MCF 10A (cell line): ENCODE results near the gene MAT1A. TPM values are rescaled to one million over a fixed set of nuclear protein-coding genes. Genes with fewer than 3 reads are reported as not detected.

Experiments used
- BruUV-seq: library from RNA; stranded (reverse); fragments of 400-500 nt; replicated peaks from 2 replicates; lab custom pipeline; 2021; lab: Mats Ljungman, UMichigan
- CTCF ChIA-PET: fragments of 300-600 bp; sonication (Branson Sonifier 250); formaldehyde crosslinking; extraction: SDS; loops from one replicate; lab custom pipeline; 2021; ENCODE audit warnings: antibody characterized with exemption, inconsistent platforms; lab: Yijun Ruan, JAX
- POLR2A ChIA-PET: fragments of 300-600, 350-650 bp; sonication (Branson Sonifier 250); formaldehyde crosslinking; extraction: SDS; loops from one replicate; lab custom pipeline; 2020; ENCODE audit warnings: antibody characterized with exemption, inconsistent platforms; lab: Yijun Ruan, JAX
- DNase-seq: peaks from one replicate; pipeline ENCODE4 v3.0.0-alpha.2; 2018; ENCODE audit not compliant: unreplicated experiment
- H3K27ac Mint-ChIP-seq: one replicate; pipeline ENCODE4 v1.8.0; 2022; ENCODE audit warnings: mild to moderate bottlenecking, low read depth, mixed read lengths; ENCODE audit not compliant: unreplicated experiment
- H3K27me3 Mint-ChIP-seq: one replicate; pipeline ENCODE4 v1.8.0; 2022; ENCODE audit warnings: mixed read lengths; ENCODE audit not compliant: insufficient read depth, unreplicated experiment
- H3K36me3 Mint-ChIP-seq: one replicate; pipeline ENCODE4 v1.8.0; 2022; ENCODE audit warnings: mild to moderate bottlenecking, moderate library complexity, mixed read lengths; ENCODE audit not compliant: insufficient read depth, unreplicated experiment
- H3K4me1 Mint-ChIP-seq: one replicate; pipeline ENCODE4 v1.8.0; 2022; ENCODE audit warnings: mixed read lengths; ENCODE audit not compliant: insufficient read depth, unreplicated experiment
- H3K4me3 Mint-ChIP-seq: one replicate; pipeline ENCODE4 v1.8.0; 2022; ENCODE audit warnings: mild to moderate bottlenecking, moderate library complexity, mixed read lengths; ENCODE audit not compliant: unreplicated experiment
- H3K9me3 Mint-ChIP-seq: one replicate; pipeline ENCODE4 v1.8.0; 2022; ENCODE audit warnings: mixed read lengths; ENCODE audit not compliant: unreplicated experiment
- CTCF ChIP-seq: fragments of 200-600 bp; IDR thresholded peaks from one replicate; pipeline ENCODE4 v1.8.0; 2022; ENCODE audit warnings: antibody characterized with exemption, mild to moderate bottlenecking; ENCODE audit not compliant: unreplicated experiment
- intact Hi-C: fragments of 100-400 bp; cut with micrococcal nuclease; formaldehyde crosslinking; loops from 2 replicates; pipeline ENCODE4 v1.14.1; 2022
- total RNA-seq: library from RNA; stranded (reverse); gene quantifications from 2 replicates; pipeline ENCODE4 v1.2.3, GENCODE V29; 2022

MAT1A gene
- total RNA-seq, 1 experiment from 2014 or later, result 0.26 TPM

DNA sequence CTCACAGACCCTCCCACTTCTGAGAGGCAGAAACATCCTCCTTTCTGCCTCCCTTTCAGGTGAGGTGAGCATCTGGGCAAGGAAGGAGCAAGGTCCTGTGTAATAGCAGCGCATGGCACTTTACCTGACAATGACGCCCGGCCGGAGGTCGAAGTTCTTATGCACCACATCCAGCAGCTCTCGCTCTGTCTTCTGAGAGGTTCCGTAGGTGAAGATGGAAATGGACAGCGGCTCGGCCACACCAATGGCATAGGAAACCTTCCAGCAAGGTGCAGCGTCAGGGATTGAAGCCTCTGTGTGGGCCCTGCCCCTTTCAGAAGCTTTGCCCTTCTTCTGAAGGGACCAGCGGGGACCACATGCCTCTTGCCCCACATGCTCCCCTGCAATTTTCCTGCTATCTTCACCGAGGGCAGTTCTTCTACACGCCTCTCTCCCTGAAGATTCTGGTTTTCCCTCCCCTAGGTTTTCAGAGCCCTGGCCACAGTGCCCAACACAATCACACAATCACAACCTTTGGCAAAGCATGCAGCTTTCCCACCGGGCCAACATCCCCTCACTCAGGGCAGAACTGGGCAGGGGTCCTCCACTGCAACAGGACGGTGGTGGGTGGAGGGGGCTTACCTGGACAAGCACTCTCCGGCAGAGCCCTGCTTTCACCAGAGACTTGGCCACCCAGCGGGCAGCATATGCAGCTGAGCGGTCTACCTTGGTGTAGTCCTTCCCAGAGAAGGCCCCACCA lies 14.9 kb downstream of the MAT1A start:
- Mint-ChIP-seq H3K27ac (no peak overlapping the region), H3K36me3 (no peaks in the 10 kb centered on the region), H3K4me3 (no peak overlapping the region), H3K4me1 (no peaks in the 10 kb centered on the region), H3K27me3 (no peaks in the 10 kb centered on the region), H3K9me3 (no peaks in the 10 kb centered on the region)
- POLR2A ChIA-PET, result no interaction called here
- intact Hi-C loops, result no loop called here
- no peak for DNase-seq
- no TSS peak for BruUV-seq
- no peak for TF ChIP-seq CTCF
- CTCF ChIA-PET, result interaction anchor here (0.6 to 3.5 kb wide), 2 partner anchors 14 to 106 kb away, joined by 3 to 21 read pairs; no protein-coding TSS in a partner anchor

DNA sequence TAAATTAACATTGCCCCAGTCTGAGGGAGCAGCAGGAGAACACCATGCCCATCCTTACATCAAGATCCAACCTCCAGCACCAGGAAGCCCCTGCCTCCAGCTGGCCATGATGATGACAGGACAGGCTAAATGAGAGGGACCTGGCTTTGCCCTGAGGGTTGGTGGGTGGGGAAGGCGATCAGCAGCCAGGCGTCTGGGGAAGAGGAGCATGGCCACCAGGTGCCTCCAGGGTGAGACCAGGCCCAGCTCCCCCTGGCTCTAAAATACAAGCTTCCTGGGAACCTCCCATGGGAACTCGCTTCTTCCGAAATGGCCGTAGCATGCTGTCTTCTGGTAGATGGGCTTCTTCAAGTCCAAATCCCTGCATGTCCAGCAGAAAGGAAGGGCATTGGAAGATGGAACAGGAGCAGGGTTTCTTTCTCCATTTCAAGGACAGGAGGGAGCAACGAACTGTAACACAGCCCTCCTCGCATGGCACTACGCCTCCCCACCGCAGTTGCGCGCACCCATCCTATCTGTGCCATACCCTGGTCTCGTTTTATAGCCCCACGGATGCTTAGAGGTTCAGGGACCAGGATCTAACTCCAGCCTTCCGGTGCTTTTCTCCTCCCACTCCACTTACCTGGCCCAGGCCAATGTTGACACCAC lies 15.8 kb downstream of the MAT1A start:
- Mint-ChIP-seq H3K36me3 (no peaks in the 10 kb centered on the region), H3K4me3 (no peak overlapping the region), H3K27me3 (no peaks in the 10 kb centered on the region), H3K27ac (no peak overlapping the region), H3K9me3 (no peaks in the 10 kb centered on the region), H3K4me1 (no peaks in the 10 kb centered on the region)
- POLR2A ChIA-PET, result no interaction called here
- intact Hi-C loops, result no loop called here
- BruUV-seq, result no TSS peak
- no peak for TF ChIP-seq CTCF
- CTCF ChIA-PET, result interaction anchor here (0.6 to 3.5 kb wide), 3 partner anchors 13 to 371 kb away, joined by 3 to 21 read pairs (median 3); no protein-coding TSS in a partner anchor
- no peak for DNase-seq

DNA sequence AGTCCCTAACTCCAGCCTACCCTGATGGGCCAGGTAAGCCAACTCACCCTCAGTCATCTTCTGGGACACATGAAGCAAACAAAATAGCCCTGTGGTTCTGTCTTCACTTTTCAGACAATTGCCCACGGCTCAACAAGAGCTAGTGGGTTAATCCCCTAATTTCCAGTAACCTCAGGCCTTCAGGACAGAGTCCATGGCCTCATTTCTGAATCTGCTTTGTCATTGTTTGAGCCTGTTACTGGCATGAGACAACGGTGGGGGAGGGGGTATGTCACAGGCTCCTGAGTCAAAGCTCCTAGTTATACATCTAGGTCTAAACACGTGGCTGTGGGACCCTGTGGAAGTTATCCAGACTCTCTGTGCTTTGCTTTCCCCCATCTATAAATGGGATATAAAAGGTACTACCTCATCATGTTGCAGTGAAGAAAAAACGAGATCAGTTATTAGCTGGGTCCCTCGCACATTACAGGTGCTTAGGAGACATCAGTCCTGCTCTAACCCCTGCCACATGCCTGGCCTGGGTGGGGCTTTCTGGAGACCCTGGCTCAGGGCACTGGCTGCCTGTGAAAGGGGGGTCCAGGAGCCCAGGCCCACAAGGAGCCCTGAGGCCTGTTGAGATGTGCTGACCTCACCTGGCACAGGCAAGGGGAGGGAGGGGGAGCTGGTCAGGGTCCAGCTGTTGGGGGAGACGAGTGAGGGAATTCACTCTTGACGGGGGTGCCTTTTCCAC lies 16.5 kb downstream of the MAT1A start:
- Mint-ChIP-seq H3K9me3 (no peaks in the 10 kb centered on the region), H3K36me3 (no peaks in the 10 kb centered on the region), H3K27me3 (no peaks in the 10 kb centered on the region), H3K4me1 (no peaks in the 10 kb centered on the region), H3K4me3 (no peak overlapping the region), H3K27ac (no peak overlapping the region)
- POLR2A ChIA-PET, result no interaction called here
- no peak for TF ChIP-seq CTCF
- intact Hi-C loops, result no loop called here
- BruUV-seq, result no TSS peak
- no peak for DNase-seq
- CTCF ChIA-PET, result interaction anchor here (0.6 to 3.5 kb wide), 4 partner anchors 13 to 853 kb away, joined by 3 to 21 read pairs (median 3); no protein-coding TSS in a partner anchor

DNA sequence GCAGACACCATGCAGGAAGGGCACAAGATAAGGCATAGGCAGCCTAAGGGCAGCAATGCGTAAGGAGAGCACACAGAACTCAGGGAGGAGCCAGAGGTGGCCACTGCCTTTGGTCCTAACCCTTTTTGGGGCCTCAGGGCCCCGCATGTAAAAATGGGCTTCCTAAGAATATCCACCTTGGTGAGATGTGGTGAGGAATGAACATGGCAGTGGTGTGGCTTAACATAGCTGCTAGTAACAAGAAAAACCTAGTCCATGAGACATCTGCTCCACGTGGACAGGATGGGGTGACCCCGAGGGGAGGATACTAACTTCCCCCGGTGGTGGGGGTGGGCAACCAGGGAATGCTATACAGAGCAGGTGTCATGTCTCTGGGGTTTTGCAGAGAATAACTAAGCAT lies 18.0 kb downstream of the MAT1A start:
- BruUV-seq, result no TSS peak
- Mint-ChIP-seq H3K36me3 (no peaks in the 10 kb centered on the region), H3K4me1 (no peaks in the 10 kb centered on the region), H3K27me3 (no peaks in the 10 kb centered on the region), H3K4me3 (no peak overlapping the region), H3K27ac (no peak overlapping the region), H3K9me3 (no peaks in the 10 kb centered on the region)
- ChIA-PET CTCF (no interaction called here), POLR2A (no interaction called here)
- intact Hi-C loops, result no loop called here
- no peak for TF ChIP-seq CTCF
- DNase-seq, result no peak
